SH-SY5Y (cell line): Measurements from ENCODE around the gene TPP2.

Source experiments
- GATA2 ChIP-seq: IDR thresholded peaks from 2 replicates; pipeline ENCODE4 v1.6.1; 2011; ENCODE audit warnings: mild to moderate bottlenecking, low read depth, low read length
- GATA3 ChIP-seq: IDR thresholded peaks from 2 replicates; pipeline ENCODE4 v1.6.1; 2011; ENCODE audit warnings: low read depth, mild to moderate bottlenecking, low read length, moderate library complexity

DNA sequence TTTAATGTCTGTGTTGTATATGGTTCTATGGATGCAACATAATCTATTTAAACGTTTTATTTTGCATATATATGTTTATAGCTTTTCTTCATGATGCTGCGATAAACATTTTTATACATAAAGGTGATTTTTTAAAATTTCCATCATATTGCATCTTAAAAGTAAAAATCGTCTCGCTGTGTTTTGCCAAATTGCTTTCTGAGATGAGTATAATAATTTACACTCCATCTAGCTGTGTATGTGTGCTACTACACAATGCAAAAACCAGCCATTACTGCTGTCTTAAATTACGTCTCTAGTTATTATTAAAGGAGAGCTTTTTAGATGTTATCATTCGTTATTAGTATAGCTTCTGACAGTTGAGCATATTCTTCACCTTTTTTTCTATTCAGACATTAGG, 60.8 kb downstream of the TPP2 start:
- TF ChIP-seq GATA2 (no peak), GATA3 (no peak)
